OCI-LY7 (cell line): ENCODE measurements around the gene PRSS3. TPM values are rescaled to one million over a fixed set of nuclear protein-coding genes. Genes with fewer than 3 reads are reported as not detected.

ENCODE experiments used
- BruUV-seq: library from RNA; stranded (reverse); fragments of 400-500 nt; replicated peaks from 2 replicates; lab custom pipeline; 2021; lab: Mats Ljungman, UMichigan
- CTCF ChIA-PET: fragments of 300-600 bp; sonication (Branson Sonifier 250); formaldehyde crosslinking; loops from one replicate; lab custom pipeline; 2022; ENCODE audit warnings: antibody characterized with exemption; ENCODE audit not compliant: unreplicated experiment; lab: Charles Lee
- POLR2A ChIA-PET: fragments of 300-600 bp; sonication (Branson Sonifier 250); formaldehyde crosslinking; loops from one replicate; lab custom pipeline; 2022; ENCODE audit warnings: antibody characterized with exemption; lab: Charles Lee
- DNase-seq: peaks from one replicate; pipeline ENCODE4 v3.0.0-alpha.2; 2015; ENCODE audit warnings: low spot score
- H2AFZ ChIP-seq: fragments of 200-600 bp; sonication (generic), shearing (Covaris generic); 2 replicates; pipeline ENCODE4 v1.6.1; 2014; ENCODE audit warnings: mild to moderate bottlenecking, antibody characterized with exemption, low read length, moderate library complexity
- H3K27ac ChIP-seq: fragments of 200-600 bp; sonication (generic); 2 replicates; pipeline ENCODE4 v1.5.1; 2014; ENCODE audit warnings: mixed run types, low read depth, mild to moderate bottlenecking, moderate library complexity, low read length, inconsistent platforms; ENCODE audit not compliant: poor library complexity, severe bottlenecking
- H3K36me3 ChIP-seq: fragments of 200-600 bp; sonication (generic); 2 replicates; pipeline ENCODE4 v1.6.1; 2014; ENCODE audit warnings: mild to moderate bottlenecking, antibody characterized with exemption, low read length, moderate library complexity, mixed read lengths; ENCODE audit not compliant: insufficient read depth
- H3K4me1 ChIP-seq: fragments of 200-600 bp; sonication (generic); 2 replicates; pipeline ENCODE4 v1.5.1; 2014; ENCODE audit warnings: mild to moderate bottlenecking, low read length; ENCODE audit not compliant: insufficient read depth, poor library complexity, severe bottlenecking
- H3K4me2 ChIP-seq: fragments of 200-600 bp; sonication (generic); 2 replicates; pipeline ENCODE4 v1.6.1; 2014; ENCODE audit warnings: mild to moderate bottlenecking, low read length
- H3K4me3 ChIP-seq: fragments of 200-600 bp; sonication (generic); 2 replicates; pipeline ENCODE4 v1.5.1; 2014; ENCODE audit warnings: mild to moderate bottlenecking, low read depth, low read length; ENCODE audit not compliant: poor library complexity, severe bottlenecking
- H3K79me2 ChIP-seq: fragments of 200-600 bp; sonication (generic); 2 replicates; pipeline ENCODE4 v1.6.1; 2016; ENCODE audit warnings: low read depth, mild to moderate bottlenecking, low read length, moderate library complexity, mixed read lengths; ENCODE audit not compliant: insufficient read depth
- H3K9me2 ChIP-seq: fragments of 200-600 bp; sonication (generic); 2 replicates; pipeline ENCODE4 v1.6.1; 2016; ENCODE audit warnings: mild to moderate bottlenecking, low read length, mixed read lengths; ENCODE audit not compliant: insufficient read depth
- H3K9me3 ChIP-seq: fragments of 200-600 bp; sonication (generic); 2 replicates; pipeline ENCODE4 v1.6.1; 2014; ENCODE audit warnings: mild to moderate bottlenecking, mixed run types, low read length, mixed read lengths
- H4K20me1 ChIP-seq: fragments of 200-600 bp; sonication (generic); 2 replicates; pipeline ENCODE4 v1.6.1; 2014; ENCODE audit warnings: mild to moderate bottlenecking, antibody characterized with exemption, low read length, moderate library complexity, mixed read lengths; ENCODE audit not compliant: insufficient read depth
- CTCF ChIP-seq: fragments of 200-600 bp; sonication (generic); conservative IDR thresholded peaks from 2 replicates; pipeline ENCODE4 v1.5.1; 2014; ENCODE audit warnings: mild to moderate bottlenecking, antibody characterized with exemption, low read length, moderate library complexity, mixed read lengths
- EZH2phosphoT487 ChIP-seq: fragments of 200-600 bp; sonication (generic); IDR thresholded peaks from 2 replicates; pipeline ENCODE4 v1.6.1; 2018; ENCODE audit warnings: low read depth, borderline replicate concordance, mild to moderate bottlenecking, mixed run types, antibody characterized with exemption, low read length, moderate library complexity, mixed read lengths
- intact Hi-C: fragments of 100-400 bp; cut with micrococcal nuclease; formaldehyde crosslinking; loops from one replicate; pipeline ENCODE4 v1.10.0; 2022; ENCODE audit not compliant: unreplicated experiment
- total RNA-seq, 2 experiments: library from RNA; depleted of rRNA in 1 of 2; stranded (reverse); fragments of >200 nt in 1 of 2; shearing (Covaris generic) in 1 of 2; gene quantifications; 2 replicates each; pipeline ENCODE4 v1.2.3, GENCODE V29; 2014 to 2022

PRSS3 gene
- total RNA-seq, 2 experiments from 2014 or later, result not detected

- intact Hi-C loops, result loop anchor here (10.0 kb wide), 1 partner anchor 306 kb away; the partner anchor contains the start of gene DCAF12
- Histone ChIP-seq H3K27ac (peak overlapping the region; percentile 89), H3K9me3 (no peaks in the 10 kb centered on the region), H3K36me3 (peaks cover 34% of the 10 kb centered on the region), H4K20me1 (peaks cover 22% of the 10 kb centered on the region; the same call in 1 of the 2 replicates), H3K4me3 (peak overlapping the region; percentile 99), H3K9me2 (no peaks in the 10 kb centered on the region), H3K4me1 (peaks cover 65% of the 10 kb centered on the region), H3K79me2 (peaks cover 59% of the 10 kb centered on the region), H3K4me2 (peak overlapping the region; percentile 88), H2AFZ (no peak overlapping the region)
- no peak for TF ChIP-seq EZH2phosphoT487
- no peak for TF ChIP-seq CTCF
- CTCF ChIA-PET, result no interaction called here
- no TSS peak for BruUV-seq
- DNase-seq, result peak; percentile 42
- POLR2A ChIA-PET, result interaction anchor here (0.5 to 1.5 kb wide), 8 partner anchors 16 to 595 kb away, joined by 3 to 7 read pairs (median 3); no protein-coding TSS in a partner anchor
Observed at GRCh38 chr9:33818167-33818846, 22.9 kb downstream of the PRSS3 start.

GRCh38 chr9:33818847-33819500 lies 23.6 kb downstream of the PRSS3 start:
- intact Hi-C loops, result loop anchor here (10.0 kb wide), 1 partner anchor 306 kb away; the partner anchor contains the start of gene DCAF12
- no peaks in the 10 kb centered on the region for H3K9me2 ChIP-seq
- no peaks in the 10 kb centered on the region for H3K9me3 ChIP-seq
- H2AFZ ChIP-seq, result no peak overlapping the region
- DNase-seq, result no peak
- peaks cover 22% of the 10 kb centered on the region; the same call in 1 of the 2 replicates for H4K20me1 ChIP-seq
- H3K4me3 ChIP-seq, result peak overlapping the region; percentile 99
- ChIA-PET CTCF (no interaction called here), POLR2A (interaction anchor here (0.5 to 1.5 kb wide), 6 partner anchors 16 to 595 kb away, joined by 3 to 7 read pairs (median 4); no protein-coding TSS in a partner anchor)
- TSS peak; percentile 54 for BruUV-seq
- H3K4me1 ChIP-seq, result peaks cover 65% of the 10 kb centered on the region
- TF ChIP-seq EZH2phosphoT487, result no peak
- no peak for TF ChIP-seq CTCF
- peaks cover 65% of the 10 kb centered on the region for H3K79me2 ChIP-seq
- peak overlapping the region; percentile 89 for H3K27ac ChIP-seq
- H3K36me3 ChIP-seq, result peaks cover 41% of the 10 kb centered on the region
- H3K4me2 ChIP-seq, result peak overlapping the region; percentile 88
